Measurements from ENCODE around the gene YBEY.

The YBEY gene

GRCh38 chr21:46287541-46287940, 1.4 kb downstream of the YBEY start:
- in situ Hi-C loops (cut with HindIII; ENCODE audit: low sequenced_read_pairs): no loop called here
- no peak for TF ChIP-seq CTCF (IDR thresholded peaks at IDR 0.05; ENCODE audit: low read depth, low read length)
- no peak overlapping the region for H3K4me3 ChIP-seq (ENCODE audit: low read depth, low read length)
- DNase-seq (ENCODE audit: low read depth, low spot score): no peak

- in situ Hi-C loops (cut with HindIII; ENCODE audit: low sequenced_read_pairs): no loop called here
- no peak for TF ChIP-seq CTCF (IDR thresholded peaks at IDR 0.05; ENCODE audit: low read depth, low read length)
- H3K4me3 ChIP-seq (ENCODE audit: low read depth, low read length): no peak overlapping the region
- DNase-seq (ENCODE audit: low read depth, low spot score): no peak
Measured at GRCh38 chr21:46289655-46290179, 3.6 kb downstream of the YBEY start.

- in situ Hi-C loops (cut with HindIII; ENCODE audit: low sequenced_read_pairs): no loop called here
- no peak overlapping the region for H3K4me3 ChIP-seq (ENCODE audit: low read depth, low read length)
- TF ChIP-seq CTCF (IDR thresholded peaks at IDR 0.05; ENCODE audit: low read depth, low read length): no peak
- DNase-seq (ENCODE audit: low read depth, low spot score): no peak
Measured at GRCh38 chr21:46291561-46291960, 5.4 kb downstream of the YBEY start.

GRCh38 chr21:46294647-46295176, 8.6 kb downstream of the YBEY start:
- DNase-seq (ENCODE audit: low read depth, low spot score): peak; percentile 67
- no peak for TF ChIP-seq CTCF (IDR thresholded peaks at IDR 0.05; ENCODE audit: low read depth, low read length)
- H3K4me3 ChIP-seq (ENCODE audit: low read depth, low read length): no peak overlapping the region
- in situ Hi-C loops (cut with HindIII; ENCODE audit: low sequenced_read_pairs): no loop called here

- no peak overlapping the region for H3K4me3 ChIP-seq (ENCODE audit: low read depth, low read length)
- peak; percentile 67 for DNase-seq (ENCODE audit: low read depth, low spot score)
- TF ChIP-seq CTCF (IDR thresholded peaks at IDR 0.05; ENCODE audit: low read depth, low read length): no peak
- in situ Hi-C loops (cut with HindIII; ENCODE audit: low sequenced_read_pairs): no loop called here
Measured at GRCh38 chr21:46295177-46295770, 9.1 kb downstream of the YBEY start.

GRCh38 chr21:46295996-46296752, 10.0 kb downstream of the YBEY start:
- TF ChIP-seq CTCF (IDR thresholded peaks at IDR 0.05; ENCODE audit: low read depth, low read length): no peak
- H3K4me3 ChIP-seq (ENCODE audit: low read depth, low read length): no peak overlapping the region
- DNase-seq (ENCODE audit: low read depth, low spot score): peak; percentile 41
- in situ Hi-C loops (cut with HindIII; ENCODE audit: low sequenced_read_pairs): no loop called here
